GM12874 (cell line): Measurements from ENCODE around the gene ADARB2.

Source experiments
- CTCF ChIP-seq: IDR thresholded peaks from 2 replicates; pipeline ENCODE4 v1.5.1; 2011; ENCODE audit warnings: low read depth, mild to moderate bottlenecking, control low read depth, low read length, moderate library complexity; ENCODE audit not compliant: insufficient read depth

ADARB2 gene

DNA sequence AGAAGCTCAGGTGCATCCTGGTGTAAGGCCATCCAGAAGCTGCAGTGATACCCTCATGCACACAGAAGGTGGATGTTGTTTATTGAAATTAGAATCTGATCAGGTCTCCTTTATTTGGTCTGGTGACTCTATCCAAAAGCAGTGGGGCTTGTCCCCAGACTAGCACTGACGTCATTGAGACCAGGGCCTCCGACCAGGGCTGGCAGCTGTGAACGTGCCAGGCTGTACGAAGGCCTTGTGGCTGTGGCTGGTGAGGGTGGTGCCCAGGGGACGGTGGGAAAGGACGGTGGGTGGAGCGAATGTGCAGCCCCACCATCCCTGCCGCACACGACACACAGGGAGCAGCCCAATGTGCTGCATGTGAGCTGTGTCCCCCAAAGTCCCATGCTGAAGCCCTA, 160.0 kb downstream of the ADARB2 start:
- TF ChIP-seq CTCF: no peak

- no peak for TF ChIP-seq CTCF
Measured at GRCh38 chr10:1576467-1577372, 160.6 kb downstream of the ADARB2 start.

DNA sequence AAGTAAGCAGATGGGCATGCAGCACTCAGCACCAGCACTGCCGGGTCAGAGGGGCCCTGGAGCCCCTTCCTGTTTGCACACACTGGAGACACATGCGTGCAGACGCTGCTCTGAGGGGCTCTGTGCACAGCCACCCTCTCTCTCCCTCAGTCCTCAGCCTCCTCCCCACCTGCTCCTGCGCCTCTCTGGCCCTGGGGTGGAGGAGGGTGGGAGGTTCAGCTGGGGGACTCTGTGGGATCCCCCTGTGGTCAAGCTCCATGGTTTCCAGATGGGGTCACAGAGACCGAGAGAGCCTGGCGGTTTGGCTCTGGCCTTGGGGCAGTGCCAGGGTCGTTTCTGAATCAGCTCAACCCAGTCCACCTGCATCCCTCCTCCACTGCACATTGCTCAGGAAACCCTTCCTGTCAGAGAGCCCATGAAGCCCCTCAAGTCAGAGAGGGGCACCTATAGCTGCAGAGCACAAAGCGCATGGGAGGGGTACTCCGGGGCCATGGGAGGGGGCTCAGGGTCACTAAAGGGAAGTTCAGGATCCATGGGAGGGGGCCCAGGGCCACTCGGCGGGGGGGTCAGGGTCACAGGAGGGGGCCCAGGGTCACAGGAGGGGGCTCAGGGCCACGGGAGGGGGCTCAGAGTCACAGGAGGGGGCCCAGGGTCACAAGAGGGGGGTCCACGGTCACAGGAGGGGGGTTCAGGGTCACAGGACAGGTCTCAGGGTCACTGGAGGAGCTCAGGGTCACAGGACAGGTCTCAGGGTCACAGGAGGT, 161.7 kb downstream of the ADARB2 start:
- no peak for TF ChIP-seq CTCF

DNA sequence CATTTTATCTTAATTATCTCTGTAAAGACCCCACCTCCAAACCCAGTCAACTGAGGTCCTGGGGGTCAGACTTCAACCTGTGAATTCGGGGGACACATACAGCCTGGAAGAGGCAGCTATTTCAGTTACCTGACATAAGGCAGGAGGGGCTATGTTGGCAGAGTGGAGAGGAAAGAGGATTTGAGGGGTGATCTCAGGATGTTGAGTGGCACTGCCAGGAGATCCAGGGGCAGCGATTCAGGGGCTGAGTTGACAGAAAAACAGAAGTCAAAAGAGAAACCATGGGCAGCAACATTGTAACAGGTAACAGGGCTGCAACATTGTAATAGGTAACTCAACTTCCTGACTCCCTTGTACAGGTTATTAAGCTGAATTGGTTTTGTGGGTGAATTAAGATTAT, 162.6 kb downstream of the ADARB2 start:
- TF ChIP-seq CTCF: no peak

GRCh38 chr10:1573981-1574380, 163.3 kb downstream of the ADARB2 start:
- TF ChIP-seq CTCF: no peak

DNA sequence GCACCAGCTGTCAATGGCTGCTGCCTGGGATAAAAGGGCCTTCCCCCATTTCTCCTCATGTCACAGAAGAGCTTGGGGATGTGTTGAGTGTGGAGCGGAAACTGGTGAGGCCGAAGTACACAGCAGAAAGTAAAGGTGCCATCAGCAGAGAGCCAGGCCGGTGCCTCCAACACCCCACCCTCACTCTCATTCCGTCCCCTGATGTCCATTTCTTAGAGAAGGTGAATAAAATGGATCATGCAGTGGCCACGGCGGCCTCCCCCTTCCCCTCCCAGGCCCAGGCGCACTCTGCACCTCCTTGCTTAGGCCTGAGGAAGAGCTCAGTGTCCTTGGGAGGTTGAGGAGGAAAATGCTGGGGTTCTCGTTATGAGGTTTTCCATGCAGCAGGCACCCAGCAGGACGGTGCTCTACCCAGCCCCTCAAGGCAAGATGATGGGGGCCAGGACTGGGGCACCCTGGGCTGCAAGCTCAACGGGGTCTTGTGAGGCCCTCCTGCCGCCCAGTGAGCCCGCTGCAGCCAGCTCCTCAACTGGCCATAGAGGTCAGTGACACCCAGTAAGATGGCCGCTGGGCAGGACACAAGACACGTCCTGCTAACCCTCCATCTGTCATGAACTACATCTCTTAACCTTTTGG, 163.9 kb downstream of the ADARB2 start:
- TF ChIP-seq CTCF: no peak
